KMS-11 (cell line): ENCODE results near the gene CAPG.
A peak's percentile ranks its signal among the peaks of the same experiment; 100 is the strongest.

Experiments used
- H2AFZ ChIP-seq: fragments of 200-600 bp; sonication (generic); 2 replicates; pipeline ENCODE4 v1.6.1; 2016; ENCODE audit warnings: antibody characterized with exemption, mixed run types, low read depth
- H3K27ac ChIP-seq: fragments of 200-600 bp; sonication (generic); 2 replicates; pipeline ENCODE4 v1.6.1; 2016; ENCODE audit warnings: mild to moderate bottlenecking, mixed run types
- H3K27me3 ChIP-seq: fragments of 200-600 bp; sonication (generic); 2 replicates; pipeline ENCODE4 v1.6.1; 2017; ENCODE audit warnings: mild to moderate bottlenecking, low read depth, mixed run types, moderate library complexity; ENCODE audit not compliant: insufficient read depth
- H3K36me3 ChIP-seq: fragments of 200-600 bp; sonication (generic); 2 replicates; pipeline ENCODE4 v1.6.1; 2017; ENCODE audit warnings: mild to moderate bottlenecking, mixed run types; ENCODE audit not compliant: insufficient read depth
- H3K4me1 ChIP-seq: fragments of 200-600 bp; sonication (generic); 2 replicates; pipeline ENCODE4 v1.6.1; 2016; ENCODE audit warnings: mild to moderate bottlenecking, low read depth, mixed run types; ENCODE audit not compliant: poor library complexity, severe bottlenecking
- H3K4me2 ChIP-seq: fragments of 200-600 bp; sonication (generic); 2 replicates; pipeline ENCODE4 v1.7.0; 2016; ENCODE audit warnings: mild to moderate bottlenecking, mixed run types
- H3K4me3 ChIP-seq: fragments of 200-600 bp; sonication (generic); IDR thresholded peaks from 2 replicates; pipeline ENCODE4 v1.6.1; 2017; ENCODE audit warnings: low read depth, low read length, mixed read lengths; ENCODE audit not compliant: insufficient read depth
- H3K79me2 ChIP-seq: fragments of 200-600 bp; sonication (generic); 2 replicates; pipeline ENCODE4 v1.6.1; 2016; ENCODE audit warnings: low read depth, mixed run types; ENCODE audit not compliant: insufficient read depth
- H3K9ac ChIP-seq: fragments of 200-600 bp; sonication (generic); 2 replicates; pipeline ENCODE4 v1.6.1; 2016; ENCODE audit warnings: mild to moderate bottlenecking, mixed run types
- H4K20me1 ChIP-seq: fragments of 200-600 bp; sonication (generic); 2 replicates; pipeline ENCODE4 v1.6.1; 2016; ENCODE audit warnings: mild to moderate bottlenecking, mixed run types; ENCODE audit not compliant: insufficient read depth
- CTCF ChIP-seq: fragments of 200-600 bp; sonication (generic); conservative IDR thresholded peaks from 2 replicates; pipeline ENCODE4 v1.6.1; 2017; ENCODE audit warnings: low read depth, mild to moderate bottlenecking, antibody characterized with exemption, low read length, moderate library complexity, mixed read lengths

CAPG gene

DNA sequence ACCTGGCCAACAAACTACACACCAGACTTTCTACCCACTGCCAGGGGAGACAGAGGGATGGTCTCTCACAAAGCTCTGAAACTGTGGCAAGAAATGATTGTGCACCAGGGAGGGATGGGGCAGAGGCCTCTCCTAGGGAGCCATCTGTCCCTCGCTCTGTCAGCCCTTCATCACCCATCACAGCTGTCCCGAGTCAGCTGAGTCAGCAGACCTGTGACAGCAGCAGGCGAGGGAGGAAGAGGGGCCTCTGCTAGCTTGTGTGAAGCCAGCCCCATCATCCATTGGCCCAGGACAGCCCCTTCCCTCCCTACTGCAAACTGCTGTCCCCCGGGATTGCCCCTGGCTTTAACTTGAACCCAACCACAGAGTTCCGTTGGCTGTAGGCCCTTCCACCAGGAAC is 13.4 kb upstream of the CAPG start:
- H3K79me2 ChIP-seq = no peaks in the 10 kb centered on the region
- peak overlapping the region; percentile 10; the same call in 1 of the 2 replicates for H2AFZ ChIP-seq
- peaks cover 43% of the 10 kb centered on the region for H3K4me1 ChIP-seq
- H4K20me1 ChIP-seq = no peaks in the 10 kb centered on the region
- peak overlapping the region; percentile 16; the same call in 1 of the 2 replicates for H3K4me2 ChIP-seq
- H3K4me3 ChIP-seq = no peak overlapping the region
- H3K27me3 ChIP-seq = no peaks in the 10 kb centered on the region
- no peak for TF ChIP-seq CTCF
- H3K36me3 ChIP-seq = no peaks in the 10 kb centered on the region
- no peak overlapping the region for H3K9ac ChIP-seq
- no peak overlapping the region for H3K27ac ChIP-seq

DNA sequence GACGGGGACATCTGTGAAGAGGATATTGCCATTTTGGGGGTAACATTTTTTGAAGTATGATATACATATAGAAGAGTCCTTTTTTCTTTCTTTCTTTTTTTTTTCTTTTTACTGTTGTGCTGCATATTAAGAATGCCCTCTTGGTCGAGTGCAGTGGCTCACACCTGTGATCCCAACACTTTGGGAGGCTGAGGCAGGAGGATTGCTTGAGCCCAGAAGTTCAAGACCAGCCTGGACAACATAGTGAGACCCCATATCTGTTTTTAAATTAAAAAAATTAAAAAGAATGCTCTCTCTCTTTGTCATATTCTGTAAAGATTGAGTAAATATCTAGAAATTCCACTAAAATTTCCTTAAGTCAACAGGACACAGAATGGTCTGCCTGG is 11.9 kb upstream of the CAPG start:
- no peaks in the 10 kb centered on the region for H3K27me3 ChIP-seq
- TF ChIP-seq CTCF = no peak
- H3K36me3 ChIP-seq = no peaks in the 10 kb centered on the region
- peaks cover 48% of the 10 kb centered on the region for H3K4me1 ChIP-seq
- H4K20me1 ChIP-seq = no peaks in the 10 kb centered on the region
- H3K9ac ChIP-seq = no peak overlapping the region
- no peak overlapping the region for H2AFZ ChIP-seq
- no peaks in the 10 kb centered on the region for H3K79me2 ChIP-seq
- no peak overlapping the region for H3K4me2 ChIP-seq
- H3K4me3 ChIP-seq = no peak overlapping the region
- no peak overlapping the region for H3K27ac ChIP-seq

DNA sequence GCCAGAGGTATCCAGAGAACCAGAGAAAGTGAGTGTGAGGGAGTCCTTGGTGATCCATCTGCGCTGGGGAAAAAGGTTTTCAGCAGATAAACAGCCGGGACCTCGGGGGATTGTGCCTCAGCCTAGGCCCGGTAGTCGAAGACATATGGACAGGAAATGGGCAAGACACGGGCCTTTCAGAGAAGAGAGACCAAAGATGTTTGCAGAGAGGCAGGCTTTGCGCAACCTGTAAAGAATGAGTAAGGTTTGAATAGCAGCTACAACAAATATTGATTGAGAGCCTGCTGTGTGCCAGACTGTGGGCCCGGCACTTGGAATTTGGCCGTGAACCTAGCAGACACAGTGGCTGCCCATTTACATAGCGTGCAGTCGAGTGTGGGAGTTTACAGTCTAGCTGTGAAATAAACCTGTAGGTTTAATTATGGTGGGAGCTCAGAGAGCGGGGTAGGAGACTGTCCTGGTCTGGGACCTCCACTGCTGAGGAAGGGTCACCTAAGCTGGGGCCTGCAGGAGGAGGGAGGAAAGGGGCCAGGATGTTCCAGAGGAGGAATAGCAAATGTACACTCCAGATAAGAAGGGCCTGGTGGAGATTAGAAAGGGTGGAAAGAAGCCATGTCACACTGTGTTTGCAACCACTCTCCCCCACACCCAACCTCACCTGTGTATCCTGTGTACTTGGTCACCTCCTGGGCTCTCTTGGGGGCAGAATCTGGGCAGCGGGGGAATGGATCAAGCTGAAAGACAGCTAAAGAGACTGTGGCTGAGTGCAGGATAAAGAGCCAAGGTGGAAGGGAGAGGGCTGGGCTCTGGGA is 11.3 kb upstream of the CAPG start:
- H2AFZ ChIP-seq = peak overlapping the region; percentile 75
- no peak overlapping the region for H3K4me3 ChIP-seq
- no peak overlapping the region for H3K9ac ChIP-seq
- TF ChIP-seq CTCF = no peak
- 0 out of 2 replicates have a peak overlapping the region, but pooled peaks have one; percentile 35 for H3K4me2 ChIP-seq
- peaks cover 48% of the 10 kb centered on the region for H3K4me1 ChIP-seq
- no peaks in the 10 kb centered on the region for H3K79me2 ChIP-seq
- H3K36me3 ChIP-seq = no peaks in the 10 kb centered on the region
- no peaks in the 10 kb centered on the region for H3K27me3 ChIP-seq
- H4K20me1 ChIP-seq = no peaks in the 10 kb centered on the region
- no peak overlapping the region for H3K27ac ChIP-seq

DNA sequence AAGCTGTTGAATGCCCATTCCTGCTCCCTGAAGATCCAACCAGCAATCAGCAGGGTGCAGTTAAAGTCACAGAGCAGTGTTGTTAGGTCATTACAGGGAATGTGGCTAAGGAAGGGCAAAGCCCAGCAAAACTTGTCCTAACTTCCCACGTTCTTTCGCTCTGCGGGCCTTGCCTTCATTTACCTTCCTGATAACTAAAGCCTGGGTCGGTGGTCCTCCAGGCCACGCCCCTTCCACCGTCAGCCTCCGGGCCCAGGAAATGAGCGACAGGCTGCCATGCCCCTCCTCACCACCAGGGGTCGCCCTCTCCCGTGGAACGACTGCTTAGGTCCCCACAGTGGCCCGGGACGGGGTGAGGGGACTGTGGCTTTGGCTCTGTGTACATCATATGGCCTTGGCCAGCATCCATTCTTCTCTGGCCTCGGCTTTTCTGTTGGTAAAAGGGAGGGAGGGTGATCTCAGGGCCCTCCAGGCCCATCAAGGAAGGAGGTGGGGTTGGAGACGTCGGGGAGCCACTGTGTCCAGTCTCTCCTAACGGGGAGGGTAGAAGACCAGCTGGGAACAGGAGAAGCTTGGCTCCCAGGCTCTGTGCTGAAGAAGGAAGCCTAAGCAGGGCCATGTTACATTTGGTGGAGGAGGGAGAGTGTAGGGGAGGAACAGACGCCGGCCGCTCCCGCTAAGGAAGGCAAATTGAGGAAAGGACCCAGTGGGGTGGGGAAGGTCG is 10.5 kb upstream of the CAPG start:
- TF ChIP-seq CTCF = peak; percentile 100
- no peak overlapping the region for H3K27ac ChIP-seq
- H3K27me3 ChIP-seq = no peaks in the 10 kb centered on the region
- peak overlapping the region; percentile 75 for H2AFZ ChIP-seq
- peaks cover 49% of the 10 kb centered on the region for H3K4me1 ChIP-seq
- peak overlapping the region; percentile 35 for H3K4me2 ChIP-seq
- H4K20me1 ChIP-seq = no peaks in the 10 kb centered on the region
- H3K36me3 ChIP-seq = no peaks in the 10 kb centered on the region
- no peak overlapping the region for H3K4me3 ChIP-seq
- no peaks in the 10 kb centered on the region for H3K79me2 ChIP-seq
- H3K9ac ChIP-seq = no peak overlapping the region
